HepG2 (cell line): ENCODE data around the gene GPATCH3. TPM values are rescaled to one million over a fixed set of nuclear protein-coding genes. Genes with fewer than 3 reads are reported as not detected.

Source experiments
- AKAP8 ChIP-seq: sonication (generic); formaldehyde crosslinking; IDR thresholded peaks from 2 replicates; pipeline ENCODE4 v1.5.1; 2020; ENCODE audit warnings: mild to moderate bottlenecking, missing genetic modification reagents
- ARNT ChIP-seq: fragments of 450-650 bp; IDR thresholded peaks from 2 replicates; pipeline ENCODE4 v1.6.1; 2017
- ATF1 ChIP-seq: IDR thresholded peaks from 2 replicates; pipeline ENCODE4 v1.6.1; 2016; ENCODE audit warnings: mild to moderate bottlenecking, control low read depth
- ATF7-NPFF ChIP-seq: sonication (generic); formaldehyde crosslinking; IDR thresholded peaks from 2 replicates; pipeline ENCODE4 v1.8.1; 2023; ENCODE audit warnings: mild to moderate bottlenecking, low read depth, missing genetic modification reagents, moderate library complexity
- HNRNPK ChIP-seq: fragments of 200-400 bp; formaldehyde crosslinking; IDR thresholded peaks from 2 replicates; pipeline ENCODE4 v1.6.1; 2018; ENCODE audit warnings: low read length, low read depth, moderate library complexity, mild to moderate bottlenecking; ENCODE audit not compliant: poor library complexity, severe bottlenecking
- HNRNPLL ChIP-seq: fragments of 200-400 bp; formaldehyde crosslinking; IDR thresholded peaks from 2 replicates; pipeline ENCODE4 v1.6.1; 2017; ENCODE audit warnings: mild to moderate bottlenecking, low read depth, low read length; ENCODE audit not compliant: poor library complexity, severe bottlenecking
- NR2F6 ChIP-seq, 2 experiments: IDR thresholded peaks; 2 replicates each; pipeline ENCODE4 v1.6.1; 2016; ENCODE audit warnings: antibody characterized with exemption in 1 of 2, mild to moderate bottlenecking in 1 of 2
- ZFY ChIP-seq: sonication (generic); formaldehyde crosslinking; IDR thresholded peaks from 2 replicates; pipeline ENCODE4 v1.4.0; 2020; ENCODE audit warnings: missing genetic modification reagents
- ZNF333 ChIP-seq: sonication (generic); formaldehyde crosslinking; IDR thresholded peaks from 2 replicates; pipeline ENCODE4 v1.4.0; 2020; ENCODE audit warnings: mild to moderate bottlenecking, missing genetic modification reagents, borderline replicate concordance
- ZNF468 ChIP-seq: sonication (generic); formaldehyde crosslinking; IDR thresholded peaks from 2 replicates; pipeline ENCODE4 v1.8.0; 2022; ENCODE audit warnings: mild to moderate bottlenecking, moderate library complexity, missing genetic modification reagents
- ZNF501 ChIP-seq: sonication (generic); formaldehyde crosslinking; IDR thresholded peaks from 2 replicates; pipeline ENCODE4 v1.5.1; 2020; ENCODE audit warnings: mild to moderate bottlenecking, moderate library complexity, missing genetic modification reagents
- ZNF552 ChIP-seq: sonication (generic); formaldehyde crosslinking; IDR thresholded peaks from 2 replicates; pipeline ENCODE4 v1.9.0; 2022; ENCODE audit warnings: missing genetic modification reagents, mild to moderate bottlenecking, borderline replicate concordance
- ZNF598 ChIP-seq: sonication (generic); formaldehyde crosslinking; IDR thresholded peaks from 2 replicates; pipeline ENCODE4 v1.5.1; 2020; ENCODE audit warnings: mild to moderate bottlenecking, missing genetic modification reagents, borderline replicate concordance
- ZNF670 ChIP-seq: sonication (generic); formaldehyde crosslinking; IDR thresholded peaks from 2 replicates; pipeline ENCODE4 v1.8.0; 2022; ENCODE audit warnings: mild to moderate bottlenecking, missing genetic modification reagents, borderline replicate concordance
- ZNF850 ChIP-seq: sonication (generic); formaldehyde crosslinking; conservative IDR thresholded peaks from 2 replicates; pipeline ENCODE4 v1.9.0; 2021; ENCODE audit warnings: mild to moderate bottlenecking, missing genetic modification reagents
- ZSCAN29 ChIP-seq: sonication (generic); formaldehyde crosslinking; conservative IDR thresholded peaks from 2 replicates; pipeline ENCODE4 v1.4.0; 2020; ENCODE audit warnings: mild to moderate bottlenecking, missing genetic modification reagents
- polyA plus RNA-seq, 8 experiments: library from polyadenylated mRNA; depleted of rRNA in 3 of 8; stranded (reverse) in 7 of 8; unstranded in 1 of 8; fragments of >200 nt; fragmentation: Illumina TruSeq in 4 of 8; extraction: Trizol in 4 of 8; gene quantifications; 2 replicates each; pipeline versions ENCODE4 v1.2.1 to v1.2.3, GENCODE V29; 2011 to 2016; ENCODE audit warnings: low read depth in 4 of 8, missing spikeins in 1 of 8, mixed read lengths in 1 of 8; ENCODE audit not compliant: insufficient read depth in 1 of 8
- total RNA-seq, 5 experiments: library from RNA; depleted of rRNA; stranded (reverse); fragments of >200 nt; fragmentation: Illumina TruSeq; extraction: Trizol; gene quantifications; 2 replicates each; pipeline ENCODE4 v1.2.3, GENCODE V29; 2016; ENCODE audit warnings: low read depth in 1 of 5
- TF ChIP-seq, protein P1 (sequence below): sonication (generic); formaldehyde crosslinking; IDR thresholded peaks from 2 replicates; pipeline ENCODE4 v1.5.0; 2020; ENCODE audit warnings: missing genetic modification reagents
- TF ChIP-seq, protein P2 (sequence below): sonication (generic); formaldehyde crosslinking; IDR thresholded peaks from 2 replicates; pipeline ENCODE4 v1.4.0; 2020; ENCODE audit warnings: missing genetic modification reagents
- TF ChIP-seq, protein P3 (sequence below): sonication (generic); formaldehyde crosslinking; IDR thresholded peaks from 2 replicates; pipeline ENCODE4 v1.5.0; 2020; ENCODE audit warnings: missing genetic modification reagents, mild to moderate bottlenecking, borderline replicate concordance

The GPATCH3 gene
- total and polyA plus RNA-seq, 2 of the 13 experiments (the other 11 are each of a cell fraction or from before 2014, with no cell fraction given): 8.3 to 11.0 TPM

DNA sequence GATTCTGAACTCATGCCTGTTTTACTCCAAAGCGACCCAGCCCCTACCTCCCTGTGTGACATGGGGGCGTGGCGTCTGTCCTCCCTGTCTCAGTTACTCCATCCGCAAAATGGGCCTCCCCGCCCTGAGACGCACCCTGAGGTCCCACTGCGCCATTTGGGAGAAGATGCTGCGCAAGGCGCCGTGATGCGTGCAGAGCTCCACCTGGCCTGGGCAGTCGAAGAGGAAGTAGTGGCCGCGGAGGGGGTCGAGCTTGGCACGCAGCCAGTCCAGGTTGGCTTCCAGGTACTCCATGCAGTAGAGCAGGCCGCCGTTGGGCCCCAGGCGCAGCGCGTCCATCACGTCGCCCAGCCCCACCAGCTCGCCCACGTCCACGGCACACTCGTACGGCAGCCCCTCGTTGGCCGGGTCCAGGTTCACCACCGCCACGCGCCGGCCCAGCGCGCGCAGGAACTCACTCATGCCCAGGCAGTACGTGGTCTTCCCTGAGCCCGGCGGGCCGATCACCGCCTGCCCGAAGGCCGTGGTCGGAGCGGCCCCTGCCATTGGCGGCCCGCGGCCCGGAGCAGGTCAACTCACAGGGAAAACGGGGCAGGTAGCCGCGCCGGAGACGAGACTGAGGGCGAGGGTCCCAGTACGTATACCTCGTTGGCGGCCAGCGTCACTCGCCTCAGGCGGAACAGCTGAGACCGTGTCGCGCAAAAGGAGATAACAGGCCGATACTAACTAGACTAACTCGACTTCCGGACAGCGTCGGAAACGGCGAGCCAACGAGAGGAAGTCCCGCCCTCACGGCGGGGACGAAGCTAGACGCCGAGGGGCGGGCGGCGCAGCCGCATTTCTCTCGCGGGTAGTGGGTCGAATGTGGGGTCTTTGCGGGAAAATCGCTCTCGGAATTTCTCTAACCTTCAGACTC is 10.5 kb downstream of the GPATCH3 start, which contains the start of gene GPN2 (continued):
- TF ChIP-seq AKAP8 (CRISPR knock-in tag): peak; percentile 99
- no peak for TF ChIP-seq NR2F6 (IDR thresholded peaks at IDR 0.05)
- no peak for TF ChIP-seq NR2F6 (CRISPR knock-in tag; IDR thresholded peaks at IDR 0.05)
- peak; percentile 93 for TF ChIP-seq ATF7-NPFF (CRISPR knock-in tag)
- peak; percentile 92; the same call in 1 of the 2 replicates for TF ChIP-seq ZNF598 (CRISPR knock-in tag)
- TF ChIP-seq, protein P1, sequence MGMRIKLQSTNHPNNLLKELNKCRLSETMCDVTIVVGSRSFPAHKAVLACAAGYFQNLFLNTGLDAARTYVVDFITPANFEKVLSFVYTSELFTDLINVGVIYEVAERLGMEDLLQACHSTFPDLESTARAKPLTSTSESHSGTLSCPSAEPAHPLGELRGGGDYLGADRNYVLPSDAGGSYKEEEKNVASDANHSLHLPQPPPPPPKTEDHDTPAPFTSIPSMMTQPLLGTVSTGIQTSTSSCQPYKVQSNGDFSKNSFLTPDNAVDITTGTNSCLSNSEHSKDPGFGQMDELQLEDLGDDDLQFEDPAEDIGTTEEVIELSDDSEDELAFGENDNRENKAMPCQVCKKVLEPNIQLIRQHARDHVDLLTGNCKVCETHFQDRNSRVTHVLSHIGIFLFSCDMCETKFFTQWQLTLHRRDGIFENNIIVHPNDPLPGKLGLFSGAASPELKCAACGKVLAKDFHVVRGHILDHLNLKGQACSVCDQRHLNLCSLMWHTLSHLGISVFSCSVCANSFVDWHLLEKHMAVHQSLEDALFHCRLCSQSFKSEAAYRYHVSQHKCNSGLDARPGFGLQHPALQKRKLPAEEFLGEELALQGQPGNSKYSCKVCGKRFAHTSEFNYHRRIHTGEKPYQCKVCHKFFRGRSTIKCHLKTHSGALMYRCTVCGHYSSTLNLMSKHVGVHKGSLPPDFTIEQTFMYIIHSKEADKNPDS: no peak; the same call in 1 of the 2 replicates
- TF ChIP-seq ZNF468 (CRISPR knock-in tag): no peak
- peak; percentile 90 for TF ChIP-seq ZNF501 (CRISPR knock-in tag)
- TF ChIP-seq ZFY (CRISPR knock-in tag): peak; percentile 96
- TF ChIP-seq ZNF552 (CRISPR knock-in tag): 0 out of 2 replicates have a peak, but pooled peaks have one; percentile 61
- TF ChIP-seq ZSCAN29 (CRISPR knock-in tag): no peak
- no peak for TF ChIP-seq ARNT
- TF ChIP-seq ATF1 (CRISPR knock-in tag): peak; percentile 36; the same call in 1 of the 2 replicates
- 0 out of 2 replicates have a peak, but pooled peaks have one; percentile 97 for TF ChIP-seq ZNF333
- TF ChIP-seq HNRNPLL: peak; percentile 86
- TF ChIP-seq, protein P2, sequence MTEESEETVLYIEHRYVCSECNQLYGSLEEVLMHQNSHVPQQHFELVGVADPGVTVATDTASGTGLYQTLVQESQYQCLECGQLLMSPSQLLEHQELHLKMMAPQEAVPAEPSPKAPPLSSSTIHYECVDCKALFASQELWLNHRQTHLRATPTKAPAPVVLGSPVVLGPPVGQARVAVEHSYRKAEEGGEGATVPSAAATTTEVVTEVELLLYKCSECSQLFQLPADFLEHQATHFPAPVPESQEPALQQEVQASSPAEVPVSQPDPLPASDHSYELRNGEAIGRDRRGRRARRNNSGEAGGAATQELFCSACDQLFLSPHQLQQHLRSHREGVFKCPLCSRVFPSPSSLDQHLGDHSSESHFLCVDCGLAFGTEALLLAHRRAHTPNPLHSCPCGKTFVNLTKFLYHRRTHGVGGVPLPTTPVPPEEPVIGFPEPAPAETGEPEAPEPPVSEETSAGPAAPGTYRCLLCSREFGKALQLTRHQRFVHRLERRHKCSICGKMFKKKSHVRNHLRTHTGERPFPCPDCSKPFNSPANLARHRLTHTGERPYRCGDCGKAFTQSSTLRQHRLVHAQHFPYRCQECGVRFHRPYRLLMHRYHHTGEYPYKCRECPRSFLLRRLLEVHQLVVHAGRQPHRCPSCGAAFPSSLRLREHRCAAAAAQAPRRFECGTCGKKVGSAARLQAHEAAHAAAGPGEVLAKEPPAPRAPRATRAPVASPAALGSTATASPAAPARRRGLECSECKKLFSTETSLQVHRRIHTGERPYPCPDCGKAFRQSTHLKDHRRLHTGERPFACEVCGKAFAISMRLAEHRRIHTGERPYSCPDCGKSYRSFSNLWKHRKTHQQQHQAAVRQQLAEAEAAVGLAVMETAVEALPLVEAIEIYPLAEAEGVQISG (CRISPR knock-in tag): peak; percentile 87
- TF ChIP-seq, protein P3, sequence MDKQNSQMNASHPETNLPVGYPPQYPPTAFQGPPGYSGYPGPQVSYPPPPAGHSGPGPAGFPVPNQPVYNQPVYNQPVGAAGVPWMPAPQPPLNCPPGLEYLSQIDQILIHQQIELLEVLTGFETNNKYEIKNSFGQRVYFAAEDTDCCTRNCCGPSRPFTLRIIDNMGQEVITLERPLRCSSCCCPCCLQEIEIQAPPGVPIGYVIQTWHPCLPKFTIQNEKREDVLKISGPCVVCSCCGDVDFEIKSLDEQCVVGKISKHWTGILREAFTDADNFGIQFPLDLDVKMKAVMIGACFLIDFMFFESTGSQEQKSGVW: no peak
- no peak for TF ChIP-seq ZNF670 (CRISPR knock-in tag)
- no peak for TF ChIP-seq ZNF850 (CRISPR knock-in tag)
- no peak for TF ChIP-seq HNRNPK
